ENCODE results near the gene ZNF692.

ZNF692 gene

DNA sequence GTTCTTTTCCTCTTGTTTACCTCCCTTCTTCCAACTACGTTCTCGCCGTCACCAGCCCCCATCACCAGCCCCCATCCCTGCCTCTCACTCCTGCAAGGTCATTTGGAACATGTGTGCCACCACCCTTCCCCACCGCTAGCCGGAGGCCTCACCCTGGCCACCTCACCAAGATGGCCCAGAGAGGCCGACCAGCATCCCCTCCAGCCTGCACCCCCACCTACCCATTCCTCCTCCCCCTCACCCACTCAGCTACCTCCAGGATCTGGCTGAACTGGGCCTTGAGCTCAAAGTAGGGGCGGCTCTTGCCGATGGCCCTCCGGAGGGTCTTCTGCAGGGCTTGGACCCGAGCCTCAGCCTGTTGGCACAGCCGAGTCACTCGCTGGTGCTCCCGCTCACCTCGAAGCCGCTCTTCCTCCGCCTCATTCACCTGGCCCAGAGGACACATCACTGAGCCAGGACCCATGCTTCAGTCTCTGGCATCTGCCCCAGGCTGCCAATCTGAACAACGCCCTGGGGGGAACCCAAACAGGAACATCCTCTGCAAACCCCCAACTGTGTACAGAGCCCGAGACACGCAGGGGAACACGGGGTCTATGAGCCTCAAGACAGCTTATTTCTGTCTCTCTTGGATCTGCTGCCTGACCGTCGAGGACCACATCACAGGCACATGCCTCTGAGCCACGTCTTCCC is 46.0 kb downstream of the ZNF692 start:
- no peak for TF ChIP-seq TAF1 (IDR thresholded peaks at IDR 0.05; ENCODE audit: low read depth)
- no peak for TF ChIP-seq TEAD4 (IDR thresholded peaks at IDR 0.05)
- no peak for TF ChIP-seq CREB1 (IDR thresholded peaks at IDR 0.05; ENCODE audit: low read depth)
- no peak for TF ChIP-seq REST (IDR thresholded peaks at IDR 0.05; ENCODE audit: low read depth)
- TF ChIP-seq TCF12 (IDR thresholded peaks at IDR 0.05; ENCODE audit: low read depth) = no peak
- TF ChIP-seq USF1 (IDR thresholded peaks at IDR 0.05) = no peak
- TF ChIP-seq MAX (IDR thresholded peaks at IDR 0.05) = no peak

- no peak for TF ChIP-seq ZBTB7A (IDR thresholded peaks at IDR 0.05; ENCODE audit: low read depth)
- no peak for TF ChIP-seq CREB1 (IDR thresholded peaks at IDR 0.05; ENCODE audit: low read depth)
- TF ChIP-seq TAF1 (IDR thresholded peaks at IDR 0.05; ENCODE audit: low read depth) = no peak
- no peak for TF ChIP-seq REST (IDR thresholded peaks at IDR 0.05; ENCODE audit: low read depth)
- TF ChIP-seq EP300 (IDR thresholded peaks at IDR 0.05; ENCODE audit: borderline replicate concordance) = no peak
- no peak for TF ChIP-seq EGR1 (IDR thresholded peaks at IDR 0.05)
- TF ChIP-seq CEBPB (IDR thresholded peaks at IDR 0.05) = no peak
- no peak for TF ChIP-seq FOXM1 (IDR thresholded peaks at IDR 0.05; ENCODE audit: borderline replicate concordance, low read depth)
- no peak for TF ChIP-seq MAX (IDR thresholded peaks at IDR 0.05)
- no peak for TF ChIP-seq TEAD4 (IDR thresholded peaks at IDR 0.05)
- TF ChIP-seq NFIC (IDR thresholded peaks at IDR 0.05) = no peak
- TF ChIP-seq RAD21 (IDR thresholded peaks at IDR 0.05; ENCODE audit: low read depth) = no peak
- no peak for TF ChIP-seq YY1 (IDR thresholded peaks at IDR 0.05; ENCODE audit: low read depth)
- no peak for TF ChIP-seq USF1 (IDR thresholded peaks at IDR 0.05)
- no peak for TF ChIP-seq TCF12 (IDR thresholded peaks at IDR 0.05; ENCODE audit: low read depth)
Observed at GRCh38 chr1:248811514-248812490, 47.1 kb downstream of the ZNF692 start.

GRCh38 chr1:248810727-248811513 is 48.0 kb downstream of the ZNF692 start:
- TF ChIP-seq MAX (IDR thresholded peaks at IDR 0.05) = no peak
- TF ChIP-seq RAD21 (IDR thresholded peaks at IDR 0.05; ENCODE audit: low read depth) = no peak

DNA sequence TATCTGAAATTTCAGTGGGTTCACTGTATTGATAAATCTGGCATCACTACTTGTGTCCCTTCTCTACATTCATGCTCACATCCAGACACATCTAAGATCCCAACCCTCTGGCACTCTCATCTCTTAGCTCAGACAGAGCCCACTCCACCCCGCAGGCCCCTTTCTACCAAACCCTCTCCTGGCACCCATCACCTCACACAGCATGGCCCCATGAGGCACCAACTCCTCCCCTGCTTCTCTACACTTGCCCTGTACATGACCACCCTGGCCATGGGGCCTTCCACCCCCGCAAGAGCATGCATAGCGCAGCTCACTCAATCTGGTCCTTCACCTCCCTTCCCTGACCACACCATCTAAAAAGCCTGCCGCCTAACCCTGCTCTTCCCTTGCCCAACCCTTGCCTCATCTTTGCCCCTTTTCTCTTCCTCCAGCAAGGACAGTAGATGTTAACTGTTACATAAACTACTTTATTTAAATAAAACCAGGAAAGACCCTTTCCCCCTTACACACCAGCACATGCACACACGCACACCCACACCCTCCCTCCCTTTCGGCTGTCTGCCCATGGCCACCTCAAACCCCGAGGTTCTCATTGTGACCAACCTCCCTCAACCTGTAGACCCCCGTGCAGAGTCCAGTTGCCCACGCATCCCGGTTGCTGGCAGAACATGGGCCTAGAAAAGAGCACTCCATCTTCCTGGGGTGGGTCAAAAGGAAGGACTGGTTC is 48.7 kb downstream of the ZNF692 start:
- TF ChIP-seq USF1 (IDR thresholded peaks at IDR 0.05) (no peak), CEBPB (IDR thresholded peaks at IDR 0.05) (no peak), TAF1 (IDR thresholded peaks at IDR 0.05; ENCODE audit: low read depth) (no peak), ZBTB7A (IDR thresholded peaks at IDR 0.05; ENCODE audit: low read depth) (no peak), TEAD4 (IDR thresholded peaks at IDR 0.05) (no peak), MAX (IDR thresholded peaks at IDR 0.05) (no peak), REST (IDR thresholded peaks at IDR 0.05; ENCODE audit: low read depth) (no peak), YY1 (IDR thresholded peaks at IDR 0.05; ENCODE audit: low read depth) (no peak), FOXM1 (IDR thresholded peaks at IDR 0.05; ENCODE audit: borderline replicate concordance, low read depth) (no peak), NFIC (IDR thresholded peaks at IDR 0.05) (no peak), CREB1 (IDR thresholded peaks at IDR 0.05; ENCODE audit: low read depth) (no peak), EP300 (IDR thresholded peaks at IDR 0.05; ENCODE audit: borderline replicate concordance) (no peak), EGR1 (IDR thresholded peaks at IDR 0.05) (no peak), TCF12 (IDR thresholded peaks at IDR 0.05; ENCODE audit: low read depth) (no peak)

Measured in Ishikawa (cell line).